Measurements from ENCODE around the gene PODN. TPM values are rescaled to one million over a fixed set of nuclear protein-coding genes. Genes with fewer than 3 reads are reported as not detected.

Gene PODN
- total RNA-seq, 1 experiment from 2014 or later, result 0.17 TPM

DNA sequence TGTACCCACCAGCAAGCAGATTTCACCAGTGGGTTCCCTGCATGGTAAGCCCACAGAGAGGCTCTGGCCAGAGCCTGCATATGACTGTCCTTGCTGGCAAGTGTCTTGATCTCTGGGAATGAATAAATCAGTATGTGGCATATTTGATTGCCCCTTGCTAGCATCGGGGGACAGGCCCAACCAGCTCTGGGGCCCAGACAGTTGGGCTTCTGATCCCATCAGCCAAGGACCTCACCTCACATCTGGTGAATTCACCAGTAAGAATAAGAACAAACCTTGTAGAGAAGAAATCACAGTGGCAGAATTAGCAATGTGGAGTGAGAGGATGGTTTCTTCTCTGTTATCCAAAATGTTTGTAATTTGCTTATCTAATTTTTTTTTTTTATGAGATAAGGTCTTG is 64.5 kb downstream of the PODN start:
- Histone ChIP-seq H3T11ph (ENCODE audit: low read length) (no peak overlapping the region), H3K18ac (ENCODE audit: insufficient read length, low read depth, low read length) (no peak overlapping the region), H2BK20ac (ENCODE audit: low read depth, low read length, poor library complexity, severe bottlenecking) (no peak overlapping the region), H4K5ac (ENCODE audit: insufficient read length, low read depth, low read length) (no peak overlapping the region), H3K79me2 (ENCODE audit: insufficient read depth, low read length) (no peaks in the 10 kb centered on the region), H3K4ac (ENCODE audit: low read depth, low read length) (no peak overlapping the region), H3K23ac (ENCODE audit: insufficient read length, low read depth, low read length) (no peak overlapping the region), H3K27me3 (ENCODE audit: insufficient read depth, low read length) (no peaks in the 10 kb centered on the region), H2BK120ac (ENCODE audit: low read depth, low read length, poor library complexity, severe bottlenecking) (no peak overlapping the region), H2BK12ac (ENCODE audit: insufficient read length, low read depth, low read length) (no peak overlapping the region), H4K20me1 (ENCODE audit: control insufficient read depth, insufficient read depth, insufficient read length) (no peaks in the 10 kb centered on the region), H2AFZ (ENCODE audit: low read length) (no peak overlapping the region), H2AK5ac (ENCODE audit: insufficient read length, low read length) (no peak overlapping the region), H3K9ac (ENCODE audit: extremely low read depth, insufficient read length, low read length) (no peak overlapping the region), H3K23me2 (ENCODE audit: insufficient read length, low read depth, low read length, poor library complexity, severe bottlenecking) (no peaks in the 10 kb centered on the region), H3K79me1 (ENCODE audit: insufficient read depth, low read depth, low read length, poor library complexity, severe bottlenecking) (no peaks in the 10 kb centered on the region), H2BK5ac (ENCODE audit: insufficient read length, low read length) (no peak overlapping the region), H3K27ac (ENCODE audit: insufficient read length, low read depth, low read length) (no peak overlapping the region), H3K4me1 (ENCODE audit: insufficient read depth, low read length) (no peaks in the 10 kb centered on the region), H3K4me2 (ENCODE audit: insufficient read depth, insufficient read length, low read length) (no peak overlapping the region), H3K14ac (ENCODE audit: insufficient read depth, low read length) (no peak overlapping the region), H4K91ac (ENCODE audit: insufficient read length, low read depth, low read length) (no peak overlapping the region), H3K9me3 (ENCODE audit: control insufficient read depth, low read depth, low read length) (no peaks in the 10 kb centered on the region), H3K56ac (ENCODE audit: insufficient read length, low read depth, low read length) (no peak overlapping the region), H4K8ac (replicated peaks; ENCODE audit: insufficient read length, low read depth, low read length) (no peak overlapping the region), H2BK15ac (ENCODE audit: low read depth, low read length) (no peak overlapping the region)
- no peaks in the 10 kb centered on the region for H3K9me3 Mint-ChIP-seq
- peaks cover 6 to 29% of the 10 kb centered on the region in 2 experiments for H3K4me1 Mint-ChIP-seq
- no peak for DNase-seq
- WGBS (ENCODE audit: extremely low coverage, insufficient read length, low lambda C conversion rate), result no CpG with 5 or more reads among the region's 1 CpG
- H3K27me3 Mint-ChIP-seq (ENCODE audit: low read depth), result peaks cover 10% of the 10 kb centered on the region
- H3K4me3 Mint-ChIP-seq, result no peak overlapping the region
- H3K27ac Mint-ChIP-seq, result no peak overlapping the region
- TF ChIP-seq, protein P1, sequence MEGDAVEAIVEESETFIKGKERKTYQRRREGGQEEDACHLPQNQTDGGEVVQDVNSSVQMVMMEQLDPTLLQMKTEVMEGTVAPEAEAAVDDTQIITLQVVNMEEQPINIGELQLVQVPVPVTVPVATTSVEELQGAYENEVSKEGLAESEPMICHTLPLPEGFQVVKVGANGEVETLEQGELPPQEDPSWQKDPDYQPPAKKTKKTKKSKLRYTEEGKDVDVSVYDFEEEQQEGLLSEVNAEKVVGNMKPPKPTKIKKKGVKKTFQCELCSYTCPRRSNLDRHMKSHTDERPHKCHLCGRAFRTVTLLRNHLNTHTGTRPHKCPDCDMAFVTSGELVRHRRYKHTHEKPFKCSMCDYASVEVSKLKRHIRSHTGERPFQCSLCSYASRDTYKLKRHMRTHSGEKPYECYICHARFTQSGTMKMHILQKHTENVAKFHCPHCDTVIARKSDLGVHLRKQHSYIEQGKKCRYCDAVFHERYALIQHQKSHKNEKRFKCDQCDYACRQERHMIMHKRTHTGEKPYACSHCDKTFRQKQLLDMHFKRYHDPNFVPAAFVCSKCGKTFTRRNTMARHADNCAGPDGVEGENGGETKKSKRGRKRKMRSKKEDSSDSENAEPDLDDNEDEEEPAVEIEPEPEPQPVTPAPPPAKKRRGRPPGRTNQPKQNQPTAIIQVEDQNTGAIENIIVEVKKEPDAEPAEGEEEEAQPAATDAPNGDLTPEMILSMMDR (conservative IDR thresholded peaks at IDR 0.05), result no peak
- H3K36me3 Mint-ChIP-seq (ENCODE audit: insufficient read depth in 1 of 3, low read depth in 3 of 3), result no peaks in the 10 kb centered on the region

Measured in H9 (cell line).